ENCODE results near the gene SEC61G. TPM values are rescaled to one million over a fixed set of nuclear protein-coding genes. Genes with fewer than 3 reads are reported as not detected.

The SEC61G gene
- total RNA-seq, 1 donor, result 203 TPM

DNA sequence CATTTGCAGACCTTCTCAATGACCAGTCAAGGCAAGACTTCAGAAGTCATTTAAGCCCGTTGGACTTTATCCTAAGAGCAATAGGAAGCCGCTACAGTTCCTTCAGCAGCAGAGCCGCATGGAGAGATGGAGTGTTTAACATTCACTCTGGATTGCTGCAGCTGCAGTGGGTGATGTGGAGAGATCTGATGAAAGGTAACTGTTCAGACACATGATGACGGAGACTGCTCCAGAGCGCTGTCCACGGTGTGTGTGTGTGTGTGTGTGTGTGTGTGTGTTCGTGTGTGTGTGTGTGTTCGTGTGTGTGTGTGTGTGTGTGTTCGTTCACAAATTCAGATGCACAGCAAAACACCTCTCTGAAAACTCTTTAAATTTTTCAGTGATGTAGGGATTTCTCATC is 37.0 kb downstream of the SEC61G start:
- Histone ChIP-seq H3K79me2 (ENCODE audit: insufficient read depth, low read length) (no peaks in the 10 kb centered on the region), H2AFZ (ENCODE audit: low read length) (no peak overlapping the region), H3K4me3 (ENCODE audit: insufficient read depth, low read length) (no peak overlapping the region), H3K27ac (ENCODE audit: low read depth, low read length) (no peak overlapping the region), H3K27me3 (ENCODE audit: insufficient read depth, low read length) (no peaks in the 10 kb centered on the region), H3K9me3 (ENCODE audit: low read depth, low read length) (no peaks in the 10 kb centered on the region), H4K20me1 (ENCODE audit: insufficient read depth, low read length) (no peaks in the 10 kb centered on the region), H3K36me3 (ENCODE audit: insufficient read depth, low read length) (no peaks in the 10 kb centered on the region), H3K4me1 (ENCODE audit: insufficient read depth, low read length) (no peaks in the 10 kb centered on the region), H3K4me2 (ENCODE audit: insufficient read depth, low read length) (no peak overlapping the region)
- TF ChIP-seq, protein P1, sequence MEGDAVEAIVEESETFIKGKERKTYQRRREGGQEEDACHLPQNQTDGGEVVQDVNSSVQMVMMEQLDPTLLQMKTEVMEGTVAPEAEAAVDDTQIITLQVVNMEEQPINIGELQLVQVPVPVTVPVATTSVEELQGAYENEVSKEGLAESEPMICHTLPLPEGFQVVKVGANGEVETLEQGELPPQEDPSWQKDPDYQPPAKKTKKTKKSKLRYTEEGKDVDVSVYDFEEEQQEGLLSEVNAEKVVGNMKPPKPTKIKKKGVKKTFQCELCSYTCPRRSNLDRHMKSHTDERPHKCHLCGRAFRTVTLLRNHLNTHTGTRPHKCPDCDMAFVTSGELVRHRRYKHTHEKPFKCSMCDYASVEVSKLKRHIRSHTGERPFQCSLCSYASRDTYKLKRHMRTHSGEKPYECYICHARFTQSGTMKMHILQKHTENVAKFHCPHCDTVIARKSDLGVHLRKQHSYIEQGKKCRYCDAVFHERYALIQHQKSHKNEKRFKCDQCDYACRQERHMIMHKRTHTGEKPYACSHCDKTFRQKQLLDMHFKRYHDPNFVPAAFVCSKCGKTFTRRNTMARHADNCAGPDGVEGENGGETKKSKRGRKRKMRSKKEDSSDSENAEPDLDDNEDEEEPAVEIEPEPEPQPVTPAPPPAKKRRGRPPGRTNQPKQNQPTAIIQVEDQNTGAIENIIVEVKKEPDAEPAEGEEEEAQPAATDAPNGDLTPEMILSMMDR (IDR thresholded peaks at IDR 0.05; ENCODE audit: extremely low read depth, low read depth, low read length), result no peak
- no peak for DNase-seq (ENCODE audit: insufficient read length, low spot score, missing footprints)

DNA sequence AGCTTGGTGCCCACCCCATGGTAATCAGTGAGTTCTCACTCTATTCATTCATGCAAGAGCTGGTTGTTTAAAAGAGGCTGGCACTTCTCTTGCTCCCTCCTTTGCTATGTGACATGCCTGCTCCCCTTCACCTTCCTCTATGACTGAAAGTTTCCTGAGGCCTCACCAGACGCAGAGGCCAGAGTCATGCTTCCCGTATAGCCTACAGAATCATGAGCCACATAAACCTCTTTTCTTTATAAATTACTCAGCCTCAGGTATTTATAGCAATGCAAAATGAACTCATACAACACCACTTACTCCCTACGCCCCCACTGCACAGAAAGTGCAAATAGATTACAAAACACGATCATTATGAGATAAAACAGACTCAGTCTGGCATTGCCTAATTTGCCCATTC is 39.0 kb downstream of the SEC61G start:
- H3K4me3 ChIP-seq (ENCODE audit: insufficient read depth, low read length), result no peak overlapping the region
- H3K4me1 ChIP-seq (ENCODE audit: insufficient read depth, low read length), result no peaks in the 10 kb centered on the region
- no peaks in the 10 kb centered on the region for H3K79me2 ChIP-seq (ENCODE audit: insufficient read depth, low read length)
- no peak overlapping the region for H2AFZ ChIP-seq (ENCODE audit: low read length)
- TF ChIP-seq, protein P1 (IDR thresholded peaks at IDR 0.05; ENCODE audit: extremely low read depth, low read depth, low read length), result no peak
- H4K20me1 ChIP-seq (ENCODE audit: insufficient read depth, low read length), result no peaks in the 10 kb centered on the region
- H3K4me2 ChIP-seq (ENCODE audit: insufficient read depth, low read length), result no peak overlapping the region
- no peak for DNase-seq (ENCODE audit: insufficient read length, low spot score, missing footprints)
- no peaks in the 10 kb centered on the region for H3K27me3 ChIP-seq (ENCODE audit: insufficient read depth, low read length)
- no peak overlapping the region for H3K27ac ChIP-seq (ENCODE audit: low read depth, low read length)
- no peaks in the 10 kb centered on the region for H3K9me3 ChIP-seq (ENCODE audit: low read depth, low read length)
- H3K36me3 ChIP-seq (ENCODE audit: insufficient read depth, low read length), result no peaks in the 10 kb centered on the region

DNA sequence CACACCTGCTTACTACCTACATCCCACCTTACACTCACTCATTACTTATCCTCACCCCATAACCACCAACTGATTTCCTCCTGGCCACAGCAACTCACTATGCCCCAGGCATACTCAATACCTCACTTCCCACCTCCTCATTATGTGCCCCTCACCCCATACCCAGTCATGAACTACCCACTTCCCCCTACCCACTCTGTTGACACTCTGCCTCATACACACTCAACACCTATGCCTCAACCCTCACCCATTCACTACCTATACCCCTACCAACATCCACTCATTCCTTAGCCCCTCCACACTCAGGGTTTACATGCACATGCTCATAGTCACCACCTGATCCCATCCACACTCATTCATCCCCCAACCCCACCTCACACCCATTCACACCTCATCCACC is 39.6 kb downstream of the SEC61G start:
- Histone ChIP-seq H4K20me1 (ENCODE audit: insufficient read depth, low read length) (no peaks in the 10 kb centered on the region), H2AFZ (ENCODE audit: low read length) (no peak overlapping the region), H3K4me1 (ENCODE audit: insufficient read depth, low read length) (no peaks in the 10 kb centered on the region), H3K4me2 (ENCODE audit: insufficient read depth, low read length) (no peak overlapping the region), H3K4me3 (ENCODE audit: insufficient read depth, low read length) (no peak overlapping the region), H3K9me3 (ENCODE audit: low read depth, low read length) (no peaks in the 10 kb centered on the region), H3K27ac (ENCODE audit: low read depth, low read length) (no peak overlapping the region), H3K79me2 (ENCODE audit: insufficient read depth, low read length) (no peaks in the 10 kb centered on the region), H3K36me3 (ENCODE audit: insufficient read depth, low read length) (no peaks in the 10 kb centered on the region), H3K27me3 (ENCODE audit: insufficient read depth, low read length) (no peaks in the 10 kb centered on the region)
- TF ChIP-seq, protein P1 (IDR thresholded peaks at IDR 0.05; ENCODE audit: extremely low read depth, low read depth, low read length), result no peak
- no peak for DNase-seq (ENCODE audit: insufficient read length, low spot score, missing footprints)

DNA sequence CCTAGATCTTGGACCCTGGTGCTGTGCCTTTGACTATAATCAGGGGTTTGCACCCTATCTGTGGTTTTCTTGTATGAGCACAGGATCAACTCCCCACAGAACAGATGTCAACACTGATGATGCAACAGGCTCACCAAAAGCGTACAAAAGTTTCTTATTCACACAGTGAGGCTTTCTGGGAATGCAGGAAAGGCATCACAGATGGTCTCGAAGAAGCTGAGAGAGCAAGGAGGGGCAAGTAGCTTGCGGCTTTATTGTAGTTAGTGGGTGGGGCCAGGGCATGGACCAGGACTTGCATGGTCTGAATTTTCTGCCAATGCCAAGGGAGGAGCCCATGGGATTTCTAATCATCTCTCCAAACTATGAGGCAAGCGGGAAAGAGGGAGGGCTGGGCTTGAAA is 46.2 kb downstream of the SEC61G start:
- no peak overlapping the region for H3K4me2 ChIP-seq (ENCODE audit: insufficient read depth, low read length)
- no peaks in the 10 kb centered on the region for H3K36me3 ChIP-seq (ENCODE audit: insufficient read depth, low read length)
- TF ChIP-seq, protein P1 (IDR thresholded peaks at IDR 0.05; ENCODE audit: extremely low read depth, low read depth, low read length), result no peak
- H2AFZ ChIP-seq (ENCODE audit: low read length), result no peak overlapping the region
- no peaks in the 10 kb centered on the region for H3K4me1 ChIP-seq (ENCODE audit: insufficient read depth, low read length)
- no peaks in the 10 kb centered on the region for H3K27me3 ChIP-seq (ENCODE audit: insufficient read depth, low read length)
- no peak overlapping the region for H3K27ac ChIP-seq (ENCODE audit: low read depth, low read length)
- no peak overlapping the region for H3K4me3 ChIP-seq (ENCODE audit: insufficient read depth, low read length)
- H4K20me1 ChIP-seq (ENCODE audit: insufficient read depth, low read length), result no peaks in the 10 kb centered on the region
- no peaks in the 10 kb centered on the region for H3K9me3 ChIP-seq (ENCODE audit: low read depth, low read length)
- DNase-seq (ENCODE audit: insufficient read length, low spot score, missing footprints), result no peak
- no peaks in the 10 kb centered on the region for H3K79me2 ChIP-seq (ENCODE audit: insufficient read depth, low read length)
